ENCODE data around the gene USP47.

USP47 gene

DNA sequence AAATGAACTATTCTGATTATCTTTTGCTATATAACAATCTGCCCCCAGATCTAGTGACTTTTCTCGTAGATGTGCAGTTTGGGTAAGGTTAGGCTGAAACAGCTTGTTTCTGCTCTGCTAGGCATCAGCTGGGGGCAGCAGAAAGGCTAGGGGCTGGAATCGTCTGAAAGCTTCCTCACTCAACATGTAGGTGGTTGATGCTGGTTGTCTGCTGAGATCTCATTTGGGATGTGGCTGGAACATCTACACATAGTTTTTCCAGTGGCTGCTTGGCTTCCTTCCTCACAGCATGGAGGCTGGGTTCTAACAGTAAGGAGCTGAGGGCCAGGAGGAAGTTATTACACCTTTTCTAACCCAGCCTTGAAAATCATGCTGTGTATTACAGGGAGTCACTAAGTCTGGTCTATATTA is 30.2 kb downstream of the USP47 start:
- no peak for DNase-seq

DNA sequence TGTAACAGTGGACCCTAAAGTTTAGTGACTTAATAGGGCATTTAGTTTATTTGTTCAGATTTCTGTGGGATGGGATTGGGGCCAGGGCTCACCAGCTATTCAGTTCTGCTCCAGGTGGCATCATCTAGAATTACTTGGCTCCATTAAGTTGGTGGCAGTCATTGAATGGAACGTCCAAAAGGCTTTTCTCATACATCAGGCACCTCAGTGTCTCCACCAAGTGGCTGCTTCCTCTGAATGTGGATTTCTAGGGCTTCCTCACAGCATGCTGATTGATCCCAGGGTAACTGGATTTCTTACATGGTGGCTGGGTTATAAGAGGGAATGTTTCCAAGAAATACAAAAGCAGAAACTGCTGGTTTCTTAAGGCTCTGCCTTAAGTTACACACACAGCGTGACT is 34.7 kb downstream of the USP47 start:
- DNase-seq, result no peak

DNA sequence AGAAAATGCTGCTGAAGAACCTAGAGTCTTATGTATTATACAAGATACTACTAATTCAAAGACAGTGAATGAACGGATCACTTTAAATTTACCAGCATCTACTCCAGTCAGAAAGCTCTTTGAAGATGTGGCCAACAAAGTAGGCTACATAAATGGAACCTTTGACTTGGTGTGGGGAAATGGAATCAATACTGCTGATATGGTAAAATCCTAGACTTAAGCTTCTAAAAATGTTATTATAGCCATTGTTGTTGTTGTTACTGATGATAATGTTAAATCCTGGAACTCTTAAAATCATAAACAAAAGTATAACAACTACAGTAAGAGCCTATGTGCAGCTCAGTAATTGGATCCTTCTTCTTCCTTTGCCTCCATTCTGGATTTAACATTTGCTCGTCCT is 38.4 kb downstream of the USP47 start:
- DNase-seq, result no peak

DNA sequence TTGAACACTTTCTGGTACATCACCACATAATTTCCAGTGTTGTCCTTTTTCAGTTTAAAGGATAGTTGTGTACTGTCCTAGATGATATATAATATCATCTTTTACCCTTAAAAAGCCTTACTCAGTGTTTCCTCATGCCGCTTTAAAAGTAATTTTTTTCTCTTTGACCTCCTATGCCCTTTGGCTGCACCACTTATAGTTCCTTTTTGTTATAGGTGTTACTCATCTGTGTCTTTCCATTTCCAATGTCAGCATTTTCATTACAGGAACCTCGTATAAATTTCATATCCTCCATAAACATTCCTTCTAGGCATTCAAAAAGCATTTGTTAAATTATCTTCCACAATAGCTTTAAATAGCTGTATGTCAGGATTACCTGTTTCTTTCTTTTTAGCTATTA is 40.8 kb downstream of the USP47 start:
- no peak for DNase-seq

DNA sequence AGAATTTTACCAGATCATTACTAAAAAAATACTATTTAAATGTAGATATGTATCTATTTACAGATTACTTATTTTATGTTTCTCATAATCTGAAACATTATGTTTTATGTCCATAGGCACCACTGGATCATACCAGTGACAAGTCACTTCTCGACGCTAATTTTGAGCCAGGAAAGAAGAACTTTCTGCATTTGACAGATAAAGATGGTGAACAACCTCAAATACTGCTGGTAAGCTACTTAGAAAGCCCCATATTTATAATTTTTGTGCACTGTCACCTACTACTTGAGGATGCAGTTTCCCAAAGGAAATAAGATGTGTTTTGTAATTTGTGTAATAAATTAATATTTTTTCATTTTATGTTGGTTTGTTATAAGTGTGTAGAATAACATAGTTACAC is 42.6 kb downstream of the USP47 start:
- no peak for DNase-seq

DNA sequence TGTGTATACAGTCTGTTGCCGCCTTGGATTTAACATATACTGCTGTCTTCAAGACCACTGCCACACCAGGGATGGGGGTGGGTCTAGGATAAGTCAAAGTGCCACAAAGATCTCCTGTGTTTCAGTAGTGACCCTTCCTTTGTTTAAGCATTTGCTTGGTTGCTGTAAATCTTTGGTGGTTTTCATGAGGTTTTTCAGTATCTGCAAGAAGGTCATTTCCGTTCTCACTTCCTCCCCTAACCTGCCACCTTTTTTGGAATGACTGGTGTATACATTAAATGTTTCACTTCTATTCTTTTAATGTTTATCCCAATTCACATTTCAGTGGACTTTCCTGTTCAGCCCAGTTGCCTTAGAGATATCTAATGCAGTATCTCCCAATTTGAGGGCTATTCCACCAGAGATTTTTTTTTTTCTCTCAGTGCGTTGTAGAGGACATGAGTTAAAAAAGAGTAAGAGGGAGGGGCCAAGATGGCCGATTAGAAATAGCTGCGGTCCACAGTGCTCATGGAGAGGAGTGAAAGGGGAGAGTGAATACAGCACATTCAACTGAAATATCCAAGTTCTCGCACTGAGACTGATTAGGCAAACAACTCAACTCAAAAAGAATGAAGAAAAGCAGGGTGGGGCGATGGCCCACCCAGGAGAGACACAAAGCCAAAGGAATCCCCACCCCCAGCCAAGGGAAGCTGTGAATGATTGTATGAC is 43.2 kb downstream of the USP47 start:
- no peak for DNase-seq

DNA sequence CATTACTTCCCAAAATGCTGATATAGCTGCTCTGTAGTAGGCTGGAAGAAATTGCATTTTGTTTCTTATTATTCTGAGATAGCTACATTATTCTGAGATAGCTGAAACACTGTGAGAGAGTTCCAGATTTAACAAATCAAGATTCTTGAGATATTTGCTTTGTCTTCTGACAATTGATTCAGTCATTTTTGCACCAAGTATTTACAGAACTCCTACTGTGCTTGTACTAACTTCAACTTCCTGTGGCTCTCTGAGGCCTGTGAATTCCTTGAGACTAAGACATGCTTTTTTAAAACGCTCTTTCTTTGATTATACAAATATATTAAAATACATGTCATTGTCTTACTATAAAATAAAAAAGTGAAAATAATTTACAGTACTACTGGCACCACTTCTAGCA is 52.7 kb downstream of the USP47 start:
- DNase-seq, result no peak

DNA sequence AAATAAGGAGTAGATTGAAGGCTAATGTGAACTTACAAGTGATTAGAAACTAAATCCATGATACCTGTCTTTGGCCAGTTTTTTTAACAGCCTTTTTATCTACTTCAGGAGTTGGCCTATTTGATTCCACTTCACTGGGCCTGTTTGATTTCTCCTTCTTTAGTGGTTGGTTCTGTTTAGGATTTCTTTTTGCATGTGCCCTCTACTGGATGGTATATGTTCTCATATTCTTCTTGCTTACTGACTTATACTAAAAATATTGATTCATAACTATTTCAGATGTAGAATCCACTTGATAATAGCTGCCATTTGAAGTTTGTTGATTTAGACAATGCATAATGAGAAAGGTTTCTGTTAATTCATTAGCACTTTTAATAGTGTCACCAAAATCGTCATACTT is 53.9 kb downstream of the USP47 start:
- no peak for DNase-seq

DNA sequence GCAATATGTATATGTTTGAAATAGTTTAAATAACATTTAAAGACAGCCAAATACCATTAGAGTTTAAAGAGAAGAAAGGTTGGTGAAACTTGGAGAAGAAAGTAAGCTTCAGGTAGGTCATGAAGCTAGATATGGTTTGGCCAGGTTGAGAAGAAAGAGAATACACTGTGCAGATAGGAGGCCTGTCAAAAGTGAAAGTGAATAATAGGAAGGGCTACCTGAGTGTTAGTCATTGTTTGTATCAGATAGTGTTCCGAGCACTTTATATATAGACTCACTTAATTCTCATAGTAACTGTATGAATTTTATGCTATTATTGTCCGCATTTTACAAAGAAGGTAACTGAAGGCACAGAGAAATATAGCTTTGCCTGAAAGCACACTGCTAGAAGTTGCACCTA is 56.9 kb downstream of the USP47 start:
- DNase-seq, result no peak

DNA sequence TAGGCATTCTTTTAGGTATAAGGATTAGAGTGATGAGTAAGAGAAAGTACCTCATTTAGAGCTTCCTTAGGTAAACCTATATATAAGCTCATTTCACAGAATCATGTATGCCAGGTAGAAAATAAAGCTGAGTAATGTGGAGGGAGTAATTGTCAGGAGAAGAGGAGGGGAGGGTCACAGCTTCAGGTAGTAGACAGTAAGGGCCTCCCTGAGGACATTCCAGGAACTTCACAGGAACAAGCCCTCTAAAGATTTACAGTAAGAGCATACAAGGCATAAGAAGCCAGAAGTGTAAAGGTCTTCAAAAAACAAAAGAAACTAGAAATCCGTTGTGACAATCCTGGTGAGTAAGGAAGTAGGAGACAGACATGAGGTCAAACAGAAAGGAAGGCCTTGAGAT is 57.6 kb downstream of the USP47 start:
- DNase-seq, result no peak

DNA sequence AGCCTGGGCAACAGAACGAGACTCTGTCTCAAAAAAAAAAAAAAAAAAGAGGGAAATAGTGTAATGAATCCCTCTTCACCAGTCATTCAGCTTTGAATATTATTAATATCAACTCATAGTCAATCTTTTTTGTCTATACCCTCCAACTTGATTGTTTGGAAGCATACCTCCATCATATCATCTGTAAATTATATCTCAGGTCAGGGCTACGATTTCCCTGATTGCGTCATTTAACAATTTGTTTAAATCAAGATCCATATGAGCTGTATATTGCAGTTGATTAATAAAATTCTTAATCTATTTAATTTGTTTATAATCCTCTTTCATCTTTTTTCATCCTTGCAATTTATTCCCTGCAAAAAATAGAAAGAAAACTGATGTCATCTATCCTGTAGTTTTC is 60.2 kb downstream of the USP47 start:
- DNase-seq, result no peak

DNA sequence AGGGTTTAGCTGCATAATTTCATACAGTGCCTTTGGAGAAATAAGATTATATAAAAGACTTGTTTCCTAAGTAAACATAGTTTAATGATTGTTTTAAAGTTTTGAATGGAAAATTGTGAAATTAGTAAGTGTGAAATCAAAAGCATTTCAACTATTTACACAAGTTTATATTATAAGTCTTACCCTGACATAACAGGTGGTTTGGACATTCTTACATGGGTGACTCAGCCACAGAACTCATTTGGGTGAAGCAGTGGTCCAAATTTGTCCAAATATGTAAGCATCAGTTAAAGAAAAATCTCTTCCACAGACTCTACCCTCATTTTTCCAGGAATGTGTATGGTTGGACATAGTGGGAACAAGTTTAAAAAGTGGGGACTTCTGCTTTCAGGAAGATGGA is 68.0 kb downstream of the USP47 start:
- no peak for DNase-seq

DNA sequence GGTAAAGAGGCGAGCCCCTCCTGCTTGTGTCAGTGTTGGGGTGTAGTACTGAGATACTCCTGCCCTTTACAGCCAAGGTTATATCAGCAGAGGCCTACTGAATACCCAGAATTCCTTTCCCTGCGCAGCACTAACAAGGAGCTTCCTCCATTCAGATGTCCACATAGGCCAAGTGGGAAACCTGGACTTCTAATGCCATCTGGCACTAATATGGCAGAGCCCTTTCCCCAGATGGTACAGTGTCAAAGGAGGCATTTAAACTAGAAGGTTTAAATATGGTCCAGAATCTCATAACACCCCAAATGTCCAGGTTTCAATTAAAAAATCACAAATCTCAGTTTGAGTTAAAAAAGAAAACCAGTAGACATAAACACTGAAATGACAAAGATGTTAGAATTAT is 68.8 kb downstream of the USP47 start:
- no peak for DNase-seq

DNA sequence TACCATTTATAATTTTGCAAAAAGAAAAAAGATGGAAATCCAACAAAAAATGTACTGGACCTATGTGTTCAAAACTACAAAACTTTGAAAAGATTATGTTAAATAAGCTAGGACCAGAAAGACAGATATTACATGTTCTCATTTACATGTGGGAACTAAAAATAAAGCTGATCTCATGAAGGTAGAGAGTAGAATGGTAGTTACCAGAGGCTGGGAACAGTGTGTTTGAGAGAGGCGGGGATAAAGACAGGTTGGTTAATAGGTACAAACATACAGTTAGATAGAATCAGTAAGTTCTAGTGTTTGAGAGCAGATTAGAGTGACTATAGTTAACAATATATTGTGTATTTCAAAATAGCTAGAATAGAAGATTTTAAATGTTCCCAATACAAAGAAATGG is 71.6 kb downstream of the USP47 start:
- no peak for DNase-seq

DNA sequence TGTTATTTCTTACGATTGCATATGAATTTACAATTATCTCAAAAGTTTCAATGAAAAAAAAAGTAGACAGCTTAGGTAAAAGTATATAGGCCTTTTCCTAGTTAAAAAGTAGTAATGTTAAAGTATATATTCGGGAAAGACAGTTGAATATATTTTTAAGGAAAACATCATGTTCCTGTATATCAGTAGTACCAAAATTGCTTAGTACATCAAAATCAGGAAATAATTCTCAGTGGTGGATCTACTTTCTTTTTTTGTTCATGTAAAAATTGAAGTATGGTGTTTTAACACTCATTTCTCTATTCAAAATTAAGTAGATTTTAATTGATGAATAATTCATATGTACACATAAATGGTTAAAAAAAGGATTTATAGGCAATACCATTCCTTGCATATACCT is 73.9 kb downstream of the USP47 start:
- no peak for DNase-seq

DNA sequence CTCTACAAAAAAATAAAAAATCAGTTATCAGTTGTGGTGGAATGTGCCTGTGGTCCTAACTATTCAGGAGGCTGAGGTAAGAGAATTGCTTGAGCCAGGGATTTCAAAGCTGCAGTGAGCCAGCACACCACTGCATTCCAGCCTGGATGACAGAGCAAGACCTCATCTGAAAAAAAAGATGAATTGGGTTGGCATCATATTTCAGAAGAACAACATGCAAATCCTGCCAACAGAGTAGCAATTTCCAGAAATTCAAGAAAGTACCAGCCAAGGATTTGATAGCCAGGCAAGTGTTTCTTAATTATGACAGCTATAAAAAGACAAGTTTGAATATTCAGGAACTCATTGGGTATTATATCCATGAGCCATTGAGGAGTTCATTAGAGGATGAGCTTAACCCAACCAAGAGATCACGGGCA is 75.2 kb downstream of the USP47 start:
- no peak for DNase-seq

DNA sequence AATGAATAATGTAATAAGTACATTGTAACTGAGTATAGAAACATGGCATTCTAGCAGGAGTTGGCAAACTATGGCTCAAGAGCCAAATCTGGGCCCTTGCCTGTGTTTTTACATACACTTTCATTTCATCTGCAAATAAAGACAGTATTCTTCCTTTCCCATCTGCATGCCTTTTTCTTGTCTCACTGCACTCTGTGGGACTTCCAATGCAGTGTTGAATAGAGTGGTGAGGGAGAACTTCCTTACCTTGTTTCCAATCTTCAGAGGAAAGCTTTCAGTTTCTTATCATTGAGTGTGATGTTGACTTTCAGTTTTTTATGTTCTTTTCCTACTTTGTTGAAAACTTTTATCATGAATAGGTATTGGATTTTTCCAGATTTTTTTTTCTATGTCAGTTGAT is 82.1 kb downstream of the USP47 start:
- no peak for DNase-seq

DNA sequence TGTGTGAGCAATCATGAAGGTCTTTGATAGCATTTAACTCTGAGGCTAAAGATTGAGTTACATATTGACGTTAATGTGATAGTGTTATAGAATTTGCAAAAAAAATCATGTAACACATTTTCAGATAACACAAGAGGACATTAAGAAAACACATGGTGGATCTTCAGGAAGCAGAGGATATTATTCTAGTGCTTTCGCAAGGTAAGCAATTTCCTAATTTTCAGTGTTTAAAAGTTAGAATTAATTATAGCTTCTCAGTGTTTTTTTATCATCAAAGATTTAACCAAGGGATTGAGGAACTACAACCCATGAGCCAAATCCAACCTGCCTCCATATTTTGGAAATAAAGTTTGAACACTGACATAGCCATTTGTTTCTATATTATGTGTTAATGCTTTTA is 88.1 kb downstream of the USP47 start:
- DNase-seq, result no peak

DNA sequence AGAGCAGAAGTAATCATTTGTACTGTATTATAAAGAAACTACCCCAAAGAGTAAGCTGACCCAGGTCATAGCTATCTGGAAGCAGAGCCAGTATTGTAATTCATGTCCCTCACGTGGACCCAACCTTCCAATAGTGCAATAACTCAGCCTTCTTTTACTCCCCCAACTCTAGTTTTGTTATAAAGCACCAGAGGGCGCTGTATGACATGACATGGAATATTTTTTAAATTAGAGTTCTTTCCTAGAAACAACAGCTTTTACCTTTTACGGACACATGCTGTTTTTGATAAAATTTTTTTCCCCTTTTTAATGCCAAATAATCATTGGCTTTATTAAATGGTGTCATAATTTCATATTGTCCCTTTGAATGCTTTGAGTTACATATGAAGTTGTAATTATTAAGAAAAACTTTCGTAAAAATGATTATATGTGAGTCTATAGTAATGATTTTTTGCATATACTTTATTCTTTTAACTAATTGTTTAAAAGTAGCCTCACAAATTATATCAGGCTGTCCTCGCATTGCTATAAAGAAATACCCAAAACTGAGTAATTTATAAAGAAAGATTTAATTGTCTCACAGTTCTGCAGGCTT is 89.8 kb downstream of the USP47 start:
- no peak for DNase-seq

DNA sequence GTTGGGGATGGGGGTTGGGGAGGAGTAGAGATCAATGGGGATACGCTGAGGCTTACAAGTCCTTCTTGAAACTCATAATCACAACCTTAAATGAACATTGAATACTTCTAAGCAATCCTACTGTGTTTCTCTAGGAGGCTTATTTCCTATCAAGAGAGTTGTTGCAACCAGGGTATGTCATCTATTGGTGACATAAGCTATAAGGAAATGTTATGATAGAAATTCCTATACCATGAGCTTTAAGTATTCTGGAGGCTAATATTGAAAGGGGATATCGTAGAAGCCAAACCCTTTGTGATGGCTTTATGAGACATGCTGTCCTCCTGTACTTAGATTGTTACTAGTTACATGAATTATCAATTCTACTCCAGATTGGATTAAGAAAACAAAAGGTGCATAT is 93.8 kb downstream of the USP47 start:
- no peak for DNase-seq

DNA sequence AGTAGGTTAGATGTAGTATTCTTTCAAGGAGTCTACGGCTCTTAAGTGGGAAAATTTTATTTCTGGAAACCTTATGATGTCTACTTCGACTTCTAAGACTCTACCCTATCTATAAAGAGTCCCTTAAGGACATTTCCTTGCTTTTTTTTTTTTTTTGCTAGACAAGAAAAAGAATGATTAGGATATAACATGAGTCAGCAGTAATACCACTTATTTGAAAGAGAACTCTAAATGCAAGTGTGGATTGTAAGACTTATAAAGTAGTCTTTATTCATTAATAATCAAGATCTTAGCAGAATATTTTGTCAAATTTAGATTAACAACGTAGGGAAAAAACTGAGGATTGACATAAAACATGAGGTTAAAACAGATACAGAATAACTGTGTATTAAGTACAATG is 95.7 kb downstream of the USP47 start:
- no peak for DNase-seq

DNA sequence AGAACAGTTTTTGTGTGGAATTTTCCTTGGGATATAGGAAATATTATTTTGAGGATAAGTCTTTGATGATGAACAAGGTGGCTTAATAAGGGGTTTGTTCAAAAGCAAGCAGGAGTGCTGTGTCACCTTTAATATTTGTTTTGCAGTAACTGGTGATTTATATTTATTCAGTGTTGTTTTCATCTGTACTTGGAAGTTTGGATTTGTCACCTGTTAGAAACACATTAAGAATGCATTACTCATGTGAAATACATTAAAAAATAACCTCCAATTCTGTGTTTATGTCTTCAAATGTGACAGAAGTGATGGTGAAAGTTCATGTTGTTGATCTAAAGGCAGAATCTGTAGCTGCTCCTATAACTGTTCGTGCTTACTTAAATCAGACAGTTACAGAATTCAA is 96.2 kb downstream of the USP47 start:
- no peak for DNase-seq

DNA sequence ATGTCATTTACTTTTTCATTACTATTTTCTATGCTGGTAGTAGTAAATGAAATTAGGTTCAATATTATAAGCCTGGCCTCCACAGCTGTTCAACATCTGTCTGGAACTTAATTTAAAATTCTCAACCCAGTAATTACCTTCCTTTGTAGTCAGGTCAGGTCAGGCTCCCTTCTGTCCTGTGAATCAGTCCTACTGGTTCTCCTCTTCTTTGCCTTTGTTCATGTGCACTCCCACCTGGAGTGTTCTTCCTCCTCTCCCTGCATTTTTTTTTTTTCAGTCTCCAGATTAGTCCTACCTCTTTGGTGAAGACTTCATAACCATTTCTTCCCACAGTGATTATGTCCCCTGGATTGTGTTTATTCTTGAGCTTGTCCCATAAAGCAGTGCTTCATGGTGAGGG is 98.8 kb downstream of the USP47 start:
- no peak for DNase-seq

DNA sequence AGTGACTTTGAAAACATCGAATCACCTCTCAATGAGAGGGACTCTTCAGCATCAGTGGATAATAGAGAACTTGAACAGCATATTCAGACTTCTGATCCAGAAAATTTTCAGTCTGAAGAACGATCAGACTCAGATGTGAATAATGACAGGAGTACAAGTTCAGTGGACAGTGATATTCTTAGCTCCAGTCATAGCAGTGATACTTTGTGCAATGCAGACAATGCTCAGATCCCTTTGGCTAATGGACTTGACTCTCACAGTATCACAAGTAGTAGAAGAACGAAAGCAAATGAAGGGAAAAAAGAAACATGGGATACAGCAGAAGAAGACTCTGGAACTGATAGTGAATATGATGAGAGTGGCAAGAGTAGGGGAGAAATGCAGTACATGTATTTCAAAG is 100.9 kb downstream of the USP47 start:
- no peak for DNase-seq

DNA sequence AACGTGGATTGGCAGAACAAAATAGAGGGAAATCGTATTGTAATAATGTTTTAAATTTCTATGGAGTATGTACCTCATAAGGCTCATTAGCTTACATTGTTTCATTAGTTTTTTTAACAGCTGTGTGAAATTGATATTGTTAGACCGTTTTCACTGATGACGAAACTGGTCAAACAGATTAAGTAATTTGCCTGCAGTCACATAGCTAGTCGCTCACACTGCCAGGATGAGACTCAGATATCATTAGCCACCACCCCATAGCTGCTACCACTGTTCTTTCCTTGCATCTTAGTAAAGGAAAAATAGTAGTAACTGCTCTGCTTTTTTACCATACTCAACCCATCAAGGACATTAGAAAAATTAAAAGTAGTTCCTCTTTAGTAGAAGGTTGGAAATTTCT is 102.7 kb downstream of the USP47 start:
- DNase-seq, result no peak

Data from femur (tissue), 1 donor.